HUES6 (cell line): ENCODE results near the gene SS18L1.
"Not testable (repeated sequence)": the region's sequence is repeated elsewhere in the genome, so short reads cannot be mapped to it uniquely, and the experiment has no call there.

Experiments used
- H3K27ac ChIP-seq: 2 replicates; pipeline ENCODE4 v1.7.0; 2013; ENCODE audit warnings: low read depth, mild to moderate bottlenecking, low read length, inconsistent platforms
- H3K27me3 ChIP-seq: 2 replicates; pipeline ENCODE4 v1.6.1; 2013; ENCODE audit warnings: low read length; ENCODE audit not compliant: control insufficient read depth, insufficient read depth
- H3K36me3 ChIP-seq: 2 replicates; pipeline ENCODE4 v1.6.1; 2013; ENCODE audit warnings: low read length; ENCODE audit not compliant: control insufficient read depth, insufficient read depth
- H3K4me1 ChIP-seq: 2 replicates; pipeline ENCODE4 v1.6.1; 2013; ENCODE audit warnings: low read length; ENCODE audit not compliant: control insufficient read depth, insufficient read depth
- H3K4me3 ChIP-seq: 2 replicates; pipeline ENCODE4 v1.5.1; 2013; ENCODE audit warnings: low read depth, low read length
- H3K9ac ChIP-seq: one replicate; pipeline ENCODE4 v1.6.1; 2013; ENCODE audit warnings: mild to moderate bottlenecking, low read length
- H3K9me3 ChIP-seq: 2 replicates; pipeline ENCODE4 v1.6.1; 2013; ENCODE audit warnings: low read depth, low read length; ENCODE audit not compliant: control insufficient read depth, insufficient read depth

Gene SS18L1

GRCh38 chr20:62112368-62112767, 31.2 kb upstream of the SS18L1 start:
- Histone ChIP-seq H3K9ac (no peak overlapping the region), H3K36me3 (no peaks in the 10 kb centered on the region), H3K9me3 (peaks cover 36% of the 10 kb centered on the region), H3K4me1 (peaks cover 1% of the 10 kb centered on the region; the same call in 1 of the 2 replicates), H3K4me3 (no peak overlapping the region), H3K27ac (no peak overlapping the region), H3K27me3 (no peaks in the 10 kb centered on the region)

GRCh38 chr20:62114894-62115293, 28.7 kb upstream of the SS18L1 start:
- Histone ChIP-seq H3K27ac (no peak overlapping the region), H3K4me1 (peaks cover 7% of the 10 kb centered on the region; the same call in 1 of the 2 replicates), H3K9ac (no peak overlapping the region), H3K4me3 (no peak overlapping the region), H3K36me3 (no peaks in the 10 kb centered on the region), H3K27me3 (peaks cover 13% of the 10 kb centered on the region; the same call in 1 of the 2 replicates), H3K9me3 (peaks cover 16% of the 10 kb centered on the region)

- not testable (repeated sequence) for H3K9ac ChIP-seq, H3K36me3 ChIP-seq, H3K4me1 ChIP-seq, H3K27ac ChIP-seq, H3K4me3 ChIP-seq
- H3K9me3 ChIP-seq: peaks cover 12% of the 10 kb centered on the region
- peaks cover 13% of the 10 kb centered on the region; the same call in 1 of the 2 replicates for H3K27me3 ChIP-seq
Observed at GRCh38 chr20:62115800-62116407, 27.7 kb upstream of the SS18L1 start.

- H3K9ac ChIP-seq: no peak overlapping the region
- H3K27me3 ChIP-seq: peaks cover 13% of the 10 kb centered on the region; the same call in 1 of the 2 replicates
- no peak overlapping the region for H3K27ac ChIP-seq
- peaks cover 9% of the 10 kb centered on the region; the same call in 1 of the 2 replicates for H3K9me3 ChIP-seq
- H3K4me1 ChIP-seq: peaks cover 7% of the 10 kb centered on the region; the same call in 1 of the 2 replicates
- H3K36me3 ChIP-seq: no peaks in the 10 kb centered on the region
- H3K4me3 ChIP-seq: no peak overlapping the region
Observed at GRCh38 chr20:62116558-62117361, 26.8 kb upstream of the SS18L1 start.

GRCh38 chr20:62117362-62117646, 26.3 kb upstream of the SS18L1 start:
- no peak overlapping the region for H3K4me3 ChIP-seq
- no peaks in the 10 kb centered on the region for H3K36me3 ChIP-seq
- H3K27ac ChIP-seq: no peak overlapping the region
- peaks cover 13% of the 10 kb centered on the region; the same call in 1 of the 2 replicates for H3K27me3 ChIP-seq
- H3K9me3 ChIP-seq: peaks cover 7% of the 10 kb centered on the region; the same call in 1 of the 2 replicates
- H3K9ac ChIP-seq: no peak overlapping the region
- peaks cover 7% of the 10 kb centered on the region; the same call in 1 of the 2 replicates for H3K4me1 ChIP-seq

- Histone ChIP-seq H3K4me1 (peaks cover 7% of the 10 kb centered on the region; the same call in 1 of the 2 replicates), H3K9ac (no peak overlapping the region), H3K4me3 (no peak overlapping the region), H3K9me3 (0 out of 2 replicates have a peak, but pooled peaks cover 5% of the 10 kb centered on the region), H3K36me3 (no peaks in the 10 kb centered on the region), H3K27ac (no peak overlapping the region), H3K27me3 (peaks cover 13% of the 10 kb centered on the region; the same call in 1 of the 2 replicates)
Observed at GRCh38 chr20:62117658-62118057, 25.9 kb upstream of the SS18L1 start.

GRCh38 chr20:62118113-62119043, 25.2 kb upstream of the SS18L1 start:
- peaks cover 8% of the 10 kb centered on the region; the same call in 1 of the 2 replicates for H3K4me1 ChIP-seq
- no peak overlapping the region for H3K9ac ChIP-seq
- H3K27ac ChIP-seq: no peak overlapping the region
- 0 out of 2 replicates have a peak, but pooled peaks cover 4% of the 10 kb centered on the region for H3K9me3 ChIP-seq
- peaks cover 13% of the 10 kb centered on the region; the same call in 1 of the 2 replicates for H3K27me3 ChIP-seq
- H3K36me3 ChIP-seq: no peaks in the 10 kb centered on the region
- no peak overlapping the region for H3K4me3 ChIP-seq

GRCh38 chr20:62119115-62119514, 24.5 kb upstream of the SS18L1 start:
- Histone ChIP-seq H3K4me1 (peaks cover 12% of the 10 kb centered on the region; the same call in 1 of the 2 replicates), H3K9me3 (no peaks in the 10 kb centered on the region), H3K9ac (no peak overlapping the region), H3K4me3 (no peak overlapping the region), H3K27me3 (peaks cover 13% of the 10 kb centered on the region; the same call in 1 of the 2 replicates), H3K27ac (no peak overlapping the region), H3K36me3 (peaks cover 5% of the 10 kb centered on the region)

GRCh38 chr20:62119591-62120364, 23.8 kb upstream of the SS18L1 start:
- no peaks in the 10 kb centered on the region for H3K9me3 ChIP-seq
- no peak overlapping the region for H3K27ac ChIP-seq
- H3K4me3 ChIP-seq: no peak overlapping the region
- peaks cover 12% of the 10 kb centered on the region; the same call in 1 of the 2 replicates for H3K4me1 ChIP-seq
- peaks cover 13% of the 10 kb centered on the region; the same call in 1 of the 2 replicates for H3K27me3 ChIP-seq
- H3K9ac ChIP-seq: no peak overlapping the region
- peaks cover 11% of the 10 kb centered on the region for H3K36me3 ChIP-seq

- Histone ChIP-seq H3K27ac (no peak overlapping the region), H3K9ac (no peak overlapping the region), H3K9me3 (no peaks in the 10 kb centered on the region), H3K4me3 (no peak overlapping the region), H3K27me3 (peaks cover 13% of the 10 kb centered on the region; the same call in 1 of the 2 replicates), H3K4me1 (peaks cover 12% of the 10 kb centered on the region; the same call in 1 of the 2 replicates), H3K36me3 (peaks cover 17% of the 10 kb centered on the region)
Observed at GRCh38 chr20:62120365-62120762, 23.2 kb upstream of the SS18L1 start.
